HCT116 (cell line): ENCODE measurements around the gene SRA1.

Source experiments
- ATF3 ChIP-seq: IDR thresholded peaks from 2 replicates; pipeline ENCODE4 v1.6.1; 2012
- CTCF ChIP-seq, 3 experiments: fragments of 200-600 bp in 1 of 3; sonication (generic) in 1 of 3; IDR thresholded peaks in 2 of 3; conservative IDR thresholded peaks in 1 of 3; 2 replicates each; pipeline ENCODE4 v1.5.1; 2012 to 2017; ENCODE audit warnings: low read depth in 2 of 3, low read length in 2 of 3, antibody characterized with exemption in 1 of 3, borderline replicate concordance in 1 of 3, control low read depth in 1 of 3, mild to moderate bottlenecking in 1 of 3, mixed read lengths in 1 of 3, mixed run types in 1 of 3, moderate library complexity in 1 of 3; ENCODE audit not compliant: insufficient read depth in 1 of 3
- REST ChIP-seq: IDR thresholded peaks from 2 replicates; pipeline ENCODE4 v1.6.1; 2012; ENCODE audit warnings: low read depth
- YY1 ChIP-seq: IDR thresholded peaks from 2 replicates; pipeline ENCODE4 v1.6.1; 2011; ENCODE audit warnings: low read length, low read depth, moderate library complexity, mild to moderate bottlenecking; ENCODE audit not compliant: insufficient replicate concordance; ENCODE audit errors: extremely low read depth

GRCh38 chr5:140602147-140602546 is 44.9 kb upstream of the SRA1 start:
- no peak for TF ChIP-seq YY1
- TF ChIP-seq REST: no peak
- TF ChIP-seq CTCF (IDR thresholded peaks at IDR 0.05 in 2 of 3, conservative IDR thresholded peaks at IDR 0.05 in 1 of 3; ENCODE audit: borderline replicate concordance in 1 of 3, insufficient read depth in 1 of 3, low read depth in 2 of 3, low read length in 2 of 3): no peak
- no peak for TF ChIP-seq ATF3
